Fibroblast of lung (primary cell): ENCODE results near the gene PARG. TPM values are rescaled to one million over a fixed set of nuclear protein-coding genes. Genes with fewer than 3 reads are reported as not detected.

ENCODE experiments used
- DNase-seq, 2 donors: peaks; one replicate each; pipeline versions ENCODE4 v3.0.0 to v3.0.0-alpha.2; 2010; ENCODE audit warnings: low read depth in 2 of 2
- H2AFZ ChIP-seq: 2 replicates; pipeline ENCODE4 v1.5.1; 2012; ENCODE audit warnings: low read length, control low read depth, inconsistent platforms
- H3K27ac ChIP-seq: 2 replicates; pipeline ENCODE4 v1.5.1; 2011; ENCODE audit warnings: low read length, control low read depth; ENCODE audit not compliant: insufficient read depth
- H3K27me3 ChIP-seq: 2 replicates; pipeline ENCODE4 v1.5.1; 2011; ENCODE audit warnings: mild to moderate bottlenecking, low read length; ENCODE audit not compliant: control insufficient read depth, insufficient read depth
- H3K36me3 ChIP-seq: 2 replicates; pipeline ENCODE4 v1.5.1; 2011; ENCODE audit warnings: low read length; ENCODE audit not compliant: control insufficient read depth, insufficient read depth
- H3K4me1 ChIP-seq: 2 replicates; pipeline ENCODE4 v1.5.1; 2011; ENCODE audit warnings: low read length; ENCODE audit not compliant: control insufficient read depth, insufficient read depth; ENCODE audit errors: extremely low read depth
- H3K4me2 ChIP-seq: 2 replicates; pipeline ENCODE4 v1.5.1; 2011; ENCODE audit warnings: low read length, control low read depth; ENCODE audit not compliant: insufficient read depth; ENCODE audit errors: extremely low read depth
- H3K4me3 ChIP-seq, 4 experiments: fragments of 200-600 bp in 1 of 4; sonication (generic) in 1 of 4; replicated peaks in 1 of 4; 2 replicates each; pipeline ENCODE4 v1.5.1; 2011 to 2016; ENCODE audit warnings: low read length in 4 of 4, low read depth in 3 of 4, mild to moderate bottlenecking in 3 of 4, control low read depth in 2 of 4, inconsistent platforms in 1 of 4, mixed read lengths in 1 of 4; ENCODE audit not compliant: insufficient read depth in 1 of 4; ENCODE audit errors: control extremely low read depth in 1 of 4
- H3K79me2 ChIP-seq: 2 replicates; pipeline ENCODE4 v1.5.1; 2012; ENCODE audit warnings: mild to moderate bottlenecking, low read length, inconsistent platforms; ENCODE audit not compliant: control insufficient read depth, insufficient read depth
- H3K9ac ChIP-seq: 2 replicates; pipeline ENCODE4 v1.5.1; 2011; ENCODE audit warnings: mild to moderate bottlenecking, low read length, control low read depth; ENCODE audit not compliant: insufficient read depth
- H3K9me3 ChIP-seq: 2 replicates; pipeline ENCODE4 v1.5.1; 2012; ENCODE audit warnings: low read depth, low read length; ENCODE audit not compliant: control insufficient read depth, insufficient read depth
- H4K20me1 ChIP-seq: 2 replicates; pipeline ENCODE4 v1.5.1; 2011; ENCODE audit warnings: low read length; ENCODE audit not compliant: control insufficient read depth, insufficient read depth; ENCODE audit errors: extremely low read depth
- CTCF ChIP-seq, 2 donors: IDR thresholded peaks in 1 of 2; conservative IDR thresholded peaks in 1 of 2; 1 replicate in 1 of 2; 2 replicates in 1 of 2; pipeline ENCODE4 v1.5.1; 2011 to 2012; ENCODE audit warnings: low read length in 2 of 2, control low read depth in 1 of 2, inconsistent platforms in 1 of 2, low read depth in 1 of 2, mild to moderate bottlenecking in 1 of 2
- EZH2 ChIP-seq: IDR thresholded peaks from 2 replicates; pipeline ENCODE4 v1.5.1; 2012; ENCODE audit warnings: low read length, control low read depth, mild to moderate bottlenecking; ENCODE audit errors: missing control alignments
- polyA plus RNA-seq, 2 donors: library from polyadenylated mRNA; depleted of rRNA in 1 of 2; stranded (reverse) in 1 of 2; unstranded in 1 of 2; fragments of >200 nt; gene quantifications; 2 replicates each; pipeline ENCODE4 v1.2.1, GENCODE V29; 2011 to 2012; ENCODE audit warnings: missing spikeins in 1 of 2
- total RNA-seq: library from RNA; depleted of rRNA; stranded (reverse); fragments of >200 nt; gene quantifications from 2 replicates; pipeline ENCODE4 v1.2.1, GENCODE V29; 2014

Gene PARG
- total and polyA plus RNA-seq, 2 donors (not counting 1 experiment from before 2014, with no cell fraction given) = 12.1 to 34.7 TPM

- no peak for DNase-seq
- H3K27me3 ChIP-seq = no peaks in the 10 kb centered on the region
- no peaks in the 10 kb centered on the region for H4K20me1 ChIP-seq
- no peaks in the 10 kb centered on the region for H3K4me1 ChIP-seq
- TF ChIP-seq CTCF (conservative IDR thresholded peaks at IDR 0.05 in 1 of 2, IDR thresholded peaks at IDR 0.05 in 1 of 2; ENCODE audit: low read depth in 1 of 2, low read length in 2 of 2) = no peak
- TF ChIP-seq EZH2 = no peak
- H3K79me2 ChIP-seq = no peaks in the 10 kb centered on the region
- no peak overlapping the region for H2AFZ ChIP-seq
- H3K4me3 ChIP-seq = no peak overlapping the region
- no peak overlapping the region for H3K4me2 ChIP-seq
- H3K9me3 ChIP-seq = no peaks in the 10 kb centered on the region
- H3K27ac ChIP-seq = no peak overlapping the region
- no peak overlapping the region for H3K9ac ChIP-seq
- peaks cover 2% of the 10 kb centered on the region for H3K36me3 ChIP-seq
Observed at GRCh38 chr10:49830846-49831245, 111.0 kb downstream of the PARG start.

DNA sequence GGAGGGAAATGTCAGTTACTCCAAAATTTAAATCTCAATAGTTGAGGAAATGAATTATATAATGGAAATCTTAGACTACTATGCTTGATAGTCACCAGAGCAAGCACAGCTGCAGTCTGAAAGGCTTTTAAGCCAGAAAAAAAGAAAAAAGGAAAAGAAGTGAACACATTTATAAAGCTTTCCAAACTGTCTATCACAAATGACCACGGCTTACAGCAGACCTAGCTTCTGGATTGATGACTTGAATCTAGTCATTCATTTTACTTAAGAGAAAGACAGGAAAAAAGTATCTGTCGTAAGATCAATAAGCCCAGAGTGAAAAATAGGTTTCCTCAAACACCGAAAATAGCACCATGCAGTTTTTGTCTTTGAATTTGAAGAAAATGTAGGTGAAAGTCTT lies 111.8 kb downstream of the PARG start:
- no peaks in the 10 kb centered on the region for H3K27me3 ChIP-seq
- no peak overlapping the region for H2AFZ ChIP-seq
- H3K4me2 ChIP-seq = no peak overlapping the region
- H3K9me3 ChIP-seq = no peaks in the 10 kb centered on the region
- no peak overlapping the region for H3K27ac ChIP-seq
- H3K9ac ChIP-seq = no peak overlapping the region
- H3K36me3 ChIP-seq = peaks cover 2% of the 10 kb centered on the region
- H4K20me1 ChIP-seq = no peaks in the 10 kb centered on the region
- no peaks in the 10 kb centered on the region for H3K4me1 ChIP-seq
- no peaks in the 10 kb centered on the region for H3K79me2 ChIP-seq
- H3K4me3 ChIP-seq = no peak overlapping the region
- TF ChIP-seq EZH2 (no peak), CTCF (conservative IDR thresholded peaks at IDR 0.05 in 1 of 2, IDR thresholded peaks at IDR 0.05 in 1 of 2; ENCODE audit: low read depth in 1 of 2, low read length in 2 of 2) (no peak)
- peak in 1 of 2 donors; percentile 13 for DNase-seq

- Histone ChIP-seq H4K20me1 (no peaks in the 10 kb centered on the region), H3K9ac (no peak overlapping the region), H3K36me3 (peaks cover 2% of the 10 kb centered on the region), H3K4me1 (no peaks in the 10 kb centered on the region), H3K27me3 (no peaks in the 10 kb centered on the region), H3K79me2 (no peaks in the 10 kb centered on the region), H3K9me3 (no peaks in the 10 kb centered on the region), H3K27ac (no peak overlapping the region), H3K4me3 (no peak overlapping the region), H2AFZ (no peak overlapping the region), H3K4me2 (no peak overlapping the region)
- TF ChIP-seq CTCF (conservative IDR thresholded peaks at IDR 0.05 in 1 of 2, IDR thresholded peaks at IDR 0.05 in 1 of 2; ENCODE audit: low read depth in 1 of 2, low read length in 2 of 2) (no peak), EZH2 (no peak)
- no peak for DNase-seq
Observed at GRCh38 chr10:49827297-49827696, 114.5 kb downstream of the PARG start.
